ENCODE measurements around the gene ATP6V1E1.
"Not testable (repeated sequence)": the region's sequence is repeated elsewhere in the genome, so short reads cannot be mapped to it uniquely, and the experiment has no call there.

ATP6V1E1 gene

DNA sequence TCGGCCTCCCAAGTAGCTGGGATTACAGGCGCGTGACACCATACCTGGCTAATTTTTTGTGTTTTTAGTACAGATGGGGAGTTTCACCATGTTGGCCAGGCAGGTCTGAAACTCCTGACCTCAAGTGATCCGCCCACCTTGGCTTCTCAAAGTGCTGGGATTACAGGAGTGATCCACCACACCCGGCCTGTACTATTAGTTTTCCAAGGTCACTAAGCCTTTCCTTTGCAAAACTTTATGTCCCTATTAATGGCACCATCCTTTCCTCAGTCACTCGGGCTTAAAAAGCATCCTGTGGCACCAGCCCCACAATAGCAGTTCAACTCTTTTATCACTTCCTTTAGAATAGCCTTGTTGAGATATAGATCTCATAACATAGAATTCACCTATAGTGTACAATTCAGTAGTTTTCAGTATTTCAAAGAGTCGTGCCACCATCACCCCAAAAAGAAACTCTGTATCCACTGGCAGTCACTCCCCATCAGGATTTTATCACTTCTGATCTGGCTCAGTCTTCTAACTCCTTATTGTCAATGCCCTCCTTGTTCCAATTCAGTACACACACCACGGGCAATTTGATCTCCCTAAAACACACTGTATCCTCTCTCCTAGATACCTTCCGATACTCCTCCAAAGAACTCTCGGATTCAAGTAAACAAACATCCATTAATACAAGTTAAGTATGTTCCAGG is 9.1 kb upstream of the ATP6V1E1 start:
- peak overlapping the region; percentile 75 for H3K4me3 ChIP-seq (ENCODE audit: low read depth, low read length)
- peaks cover 3% of the 10 kb centered on the region for H3K36me3 ChIP-seq (replicated peaks)
- in situ Hi-C loops (cut with HindIII; ENCODE audit: low pct_ligation_motif_present, low sequenced_read_pairs) = no loop called here
- H3K27me3 ChIP-seq (replicated peaks) = no peaks in the 10 kb centered on the region
- TF ChIP-seq, protein P1, sequence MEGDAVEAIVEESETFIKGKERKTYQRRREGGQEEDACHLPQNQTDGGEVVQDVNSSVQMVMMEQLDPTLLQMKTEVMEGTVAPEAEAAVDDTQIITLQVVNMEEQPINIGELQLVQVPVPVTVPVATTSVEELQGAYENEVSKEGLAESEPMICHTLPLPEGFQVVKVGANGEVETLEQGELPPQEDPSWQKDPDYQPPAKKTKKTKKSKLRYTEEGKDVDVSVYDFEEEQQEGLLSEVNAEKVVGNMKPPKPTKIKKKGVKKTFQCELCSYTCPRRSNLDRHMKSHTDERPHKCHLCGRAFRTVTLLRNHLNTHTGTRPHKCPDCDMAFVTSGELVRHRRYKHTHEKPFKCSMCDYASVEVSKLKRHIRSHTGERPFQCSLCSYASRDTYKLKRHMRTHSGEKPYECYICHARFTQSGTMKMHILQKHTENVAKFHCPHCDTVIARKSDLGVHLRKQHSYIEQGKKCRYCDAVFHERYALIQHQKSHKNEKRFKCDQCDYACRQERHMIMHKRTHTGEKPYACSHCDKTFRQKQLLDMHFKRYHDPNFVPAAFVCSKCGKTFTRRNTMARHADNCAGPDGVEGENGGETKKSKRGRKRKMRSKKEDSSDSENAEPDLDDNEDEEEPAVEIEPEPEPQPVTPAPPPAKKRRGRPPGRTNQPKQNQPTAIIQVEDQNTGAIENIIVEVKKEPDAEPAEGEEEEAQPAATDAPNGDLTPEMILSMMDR (IDR thresholded peaks at IDR 0.05; ENCODE audit: low read depth, low read length, missing control alignments) = no peak
- DNase-seq = no peak
- peak overlapping the region; percentile 98 for H3K27ac ChIP-seq

DNA sequence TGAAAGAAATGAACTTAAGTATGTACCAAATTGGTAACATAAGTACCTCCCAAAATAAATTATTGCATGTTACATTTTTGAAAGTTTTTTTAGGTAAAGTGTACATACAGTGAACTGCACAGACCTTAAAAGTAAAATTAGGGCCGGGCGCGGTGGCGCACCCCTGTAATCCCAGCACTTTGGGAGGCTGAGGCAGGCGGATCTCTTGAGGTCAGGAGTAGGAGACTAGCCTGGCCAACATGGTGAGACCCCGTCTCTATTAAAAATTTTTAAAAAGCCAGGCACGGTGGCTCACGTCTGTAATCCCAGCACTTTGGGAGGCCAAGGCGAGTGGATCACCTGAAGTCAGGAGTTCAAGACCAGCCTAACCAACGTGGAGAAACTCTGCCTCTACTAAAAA is 8.3 kb upstream of the ATP6V1E1 start:
- H3K4me3 ChIP-seq (ENCODE audit: low read depth, low read length); in situ Hi-C loops (cut with HindIII; ENCODE audit: low pct_ligation_motif_present, low sequenced_read_pairs); H3K27ac ChIP-seq; H3K27me3 ChIP-seq (replicated peaks); DNase-seq; H3K36me3 ChIP-seq (replicated peaks): not testable (repeated sequence)

DNA sequence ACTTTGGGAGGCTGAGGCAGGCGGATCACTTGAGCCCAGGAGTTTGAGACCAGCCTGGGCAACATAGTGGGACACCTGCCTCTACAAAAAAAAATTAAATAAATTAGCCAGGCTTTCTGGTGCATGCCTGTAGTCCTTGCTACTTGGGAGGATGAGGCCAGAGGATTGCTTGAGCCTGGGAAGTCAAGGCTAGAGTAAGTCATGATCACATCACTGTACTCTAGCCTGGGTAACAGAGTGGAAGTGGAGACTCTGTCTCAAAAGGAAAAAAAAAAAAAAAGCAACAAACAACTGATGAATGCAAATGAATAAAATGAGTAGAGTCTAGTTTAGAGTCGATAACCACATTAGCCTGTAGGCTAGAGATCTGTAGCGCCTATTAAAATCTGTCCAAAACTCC is 6.1 kb upstream of the ATP6V1E1 start:
- TF ChIP-seq, protein P1 (IDR thresholded peaks at IDR 0.05; ENCODE audit: low read depth, low read length, missing control alignments) = no peak
- Histone ChIP-seq H3K36me3 (replicated peaks) (peaks cover 3% of the 10 kb centered on the region), H3K27me3 (replicated peaks) (no peaks in the 10 kb centered on the region), H3K4me3 (ENCODE audit: low read depth, low read length) (no peak overlapping the region), H3K27ac (no peak overlapping the region)
- DNase-seq = no peak
- in situ Hi-C loops (cut with HindIII; ENCODE audit: low pct_ligation_motif_present, low sequenced_read_pairs) = no loop called here

- Histone ChIP-seq H3K36me3 (replicated peaks) (peaks cover 3% of the 10 kb centered on the region), H3K27me3 (replicated peaks) (no peaks in the 10 kb centered on the region), H3K27ac (no peak overlapping the region), H3K4me3 (ENCODE audit: low read depth, low read length) (no peak overlapping the region)
- TF ChIP-seq, protein P1 (IDR thresholded peaks at IDR 0.05; ENCODE audit: low read depth, low read length, missing control alignments) = no peak
- in situ Hi-C loops (cut with HindIII; ENCODE audit: low pct_ligation_motif_present, low sequenced_read_pairs) = no loop called here
- DNase-seq = no peak
These were observed 5.4 kb upstream of the ATP6V1E1 start for GRCh38 chr22:17633998-17634323.

DNA sequence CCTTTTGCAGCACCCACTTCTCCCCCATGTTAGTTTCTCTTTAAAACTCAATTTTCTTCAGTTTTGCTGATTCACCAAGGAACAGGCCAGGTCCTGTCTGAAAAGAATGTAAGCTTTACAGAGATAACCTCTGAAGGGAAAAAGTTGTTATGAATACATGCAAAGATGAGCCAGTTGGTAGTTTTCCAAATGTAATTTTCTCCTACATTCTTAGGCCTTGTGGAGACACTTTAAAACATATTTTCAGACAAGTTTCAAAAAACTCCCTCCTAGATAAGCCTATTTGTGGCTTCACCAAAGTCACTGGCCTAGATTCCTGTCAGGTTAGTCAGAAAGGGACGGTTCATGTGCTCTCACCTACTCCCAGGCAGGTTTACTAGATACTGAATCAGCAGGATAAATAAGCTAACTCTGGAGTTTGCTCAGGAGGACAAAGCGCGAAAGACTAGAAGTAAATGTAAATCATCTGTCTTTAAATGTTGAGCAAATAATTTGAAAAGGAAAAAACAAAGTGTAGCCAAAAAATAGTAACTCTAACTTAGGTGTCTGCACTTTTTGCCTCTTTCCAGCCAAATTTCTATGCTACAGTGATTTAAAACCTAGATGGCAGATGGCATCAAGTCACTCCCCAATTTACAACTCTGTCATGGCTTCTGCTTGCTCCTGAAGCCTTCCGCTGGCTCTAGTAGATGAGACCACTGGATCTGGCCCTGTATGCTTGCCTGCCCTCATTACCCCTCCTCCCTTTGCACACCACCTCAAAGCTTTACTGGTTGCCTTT is 4.9 kb upstream of the ATP6V1E1 start:
- Histone ChIP-seq H3K36me3 (replicated peaks) (peaks cover under 1% of the 10 kb centered on the region), H3K4me3 (ENCODE audit: low read depth, low read length) (no peak overlapping the region), H3K27me3 (replicated peaks) (no peaks in the 10 kb centered on the region), H3K27ac (peak overlapping the region; percentile 64)
- in situ Hi-C loops (cut with HindIII; ENCODE audit: low pct_ligation_motif_present, low sequenced_read_pairs) = no loop called here
- DNase-seq = peak; percentile 54
- TF ChIP-seq, protein P1 (IDR thresholded peaks at IDR 0.05; ENCODE audit: low read depth, low read length, missing control alignments) = no peak

DNA sequence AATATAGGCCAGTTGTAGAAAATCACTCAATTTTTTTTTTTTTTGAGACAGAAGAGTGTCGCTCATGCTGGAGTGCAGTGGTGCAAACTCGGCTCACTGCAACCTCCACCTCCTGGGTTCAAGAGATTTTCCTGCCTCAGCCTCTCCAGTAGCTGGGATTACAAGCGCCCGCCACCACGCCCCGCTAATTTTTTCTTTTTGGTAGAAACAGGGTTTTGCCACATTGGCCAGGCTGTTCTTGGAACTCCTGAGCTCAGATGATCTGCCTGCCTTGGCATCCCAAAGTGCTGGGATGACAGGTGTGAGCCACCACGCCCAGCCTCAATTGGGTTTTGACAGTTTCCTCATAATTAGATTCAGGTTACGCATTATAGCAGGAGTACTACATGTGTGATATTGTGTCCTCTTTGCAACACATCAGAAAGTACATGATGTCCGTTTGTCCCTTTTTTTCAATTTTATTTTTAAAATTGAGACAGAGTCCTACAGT is 2.6 kb upstream of the ATP6V1E1 start:
- Histone ChIP-seq H3K27me3 (replicated peaks) (no peaks in the 10 kb centered on the region), H3K4me3 (ENCODE audit: low read depth, low read length) (no peak overlapping the region), H3K27ac (no peak overlapping the region), H3K36me3 (replicated peaks) (peaks cover 3% of the 10 kb centered on the region)
- TF ChIP-seq, protein P1 (IDR thresholded peaks at IDR 0.05; ENCODE audit: low read depth, low read length, missing control alignments) = no peak
- in situ Hi-C loops (cut with HindIII; ENCODE audit: low pct_ligation_motif_present, low sequenced_read_pairs) = no loop called here
- no peak for DNase-seq
